Kidney (tissue), 14 donors: ENCODE data around the gene PNLIPRP1. TPM values are rescaled to one million over a fixed set of nuclear protein-coding genes. Genes with fewer than 3 reads are reported as not detected.
A peak's percentile ranks its signal among the peaks of the same experiment; 100 is the strongest.

Experiments
- DNase-seq, 5 donors: peaks; one replicate each; pipeline ENCODE4 v3.0.0-alpha.2; 2013 to 2020
- FAIRE-seq: peaks from 2 replicates; lab custom pipeline; 2012; peaks lifted over from hg19 to GRCh38; lab: Jason Lieb, UNC
- H3K27ac ChIP-seq, 2 donors: one replicate each; pipeline ENCODE4 v1.7.0; 2013; ENCODE audit warnings: low read depth in 2 of 2, low read length in 2 of 2, inconsistent platforms in 1 of 2
- H3K27me3 ChIP-seq: one replicate; pipeline ENCODE4 v1.7.1; 2013; ENCODE audit warnings: low read length, inconsistent platforms; ENCODE audit not compliant: control insufficient read depth, insufficient read depth
- H3K36me3 ChIP-seq, 3 donors: one replicate each; pipeline versions ENCODE4 v1.7.0 to v1.7.1; 2013; ENCODE audit warnings: low read length in 3 of 3, control low read depth in 1 of 3, inconsistent platforms in 1 of 3; ENCODE audit not compliant: insufficient read depth in 3 of 3, control insufficient read depth in 2 of 3
- H3K4me1 ChIP-seq, 3 donors: one replicate each; pipeline versions ENCODE4 v1.7.0 to v1.7.1; 2013; ENCODE audit warnings: low read length in 3 of 3, inconsistent platforms in 1 of 3, low read depth in 1 of 3; ENCODE audit not compliant: control insufficient read depth in 2 of 3, insufficient read depth in 2 of 3
- H3K4me3 ChIP-seq, 3 donors: one replicate each; pipeline versions ENCODE4 v1.7.0 to v1.8.1; 2013; ENCODE audit warnings: low read length in 3 of 3, control low read depth in 1 of 3, inconsistent platforms in 1 of 3
- H3K9ac ChIP-seq, 3 donors: one replicate each; pipeline versions ENCODE4 v1.7.0 to v1.7.1; 2013; ENCODE audit warnings: low read length in 3 of 3, control low read depth in 1 of 3, inconsistent platforms in 1 of 3
- H3K9me3 ChIP-seq, 3 donors: one replicate each; pipeline versions ENCODE4 v1.7.0 to v1.7.1; 2013; ENCODE audit warnings: low read length in 3 of 3, control low read depth in 1 of 3, inconsistent platforms in 1 of 3; ENCODE audit not compliant: control insufficient read depth in 2 of 3, insufficient read depth in 1 of 3
- CTCF ChIP-seq: IDR thresholded peaks from 3 replicates; pipeline ENCODE4 v1.5.1; 2012; ENCODE audit warnings: mild to moderate bottlenecking, moderate library complexity, borderline replicate concordance; ENCODE audit not compliant: insufficient read depth; ENCODE audit errors: extremely low read depth
- intact Hi-C: fragments of 100-400 bp; cut with DNase I; formaldehyde crosslinking; loops from one replicate; pipeline ENCODE4 v1.11.1; 2022
- polyA plus RNA-seq: library from polyadenylated mRNA; stranded (reverse); fragments of 350-450 nt; fragmentation: Illumina TruSeq; extraction: RNeasy Lipid Tissue Mini Kit (QIAGEN cat#74804); gene quantifications from one replicate; pipeline ENCODE4 v1.2.3, GENCODE V29; 2014; ENCODE audit warnings: low read depth, low replicate concordance; ENCODE audit not compliant: insufficient read depth
- total RNA-seq: library from RNA; stranded (reverse); fragmentation: NEBNext Ultra II Directional; extraction: Animal tissue kit (Norgen Biotek cat#: 25700); gene quantifications from one replicate; pipeline ENCODE4 v1.2.1, GENCODE V29; 2021
- donor health status: control.
- donor health status: control.
- donor health status: control.
- donor health status: control.
- donor health status: control.
- donor health status: DM: yes; HTN: yes; CAD: no.
- donor health status: Normal renal cell carcinoma (clear cell type).

PNLIPRP1 gene
- total and polyA plus RNA-seq, 2 donors from 2014 or later = not detected

- intact Hi-C loops = no loop called here
- Histone ChIP-seq H3K36me3 (no peaks in the 10 kb centered on the region), H3K4me3 (no peak overlapping the region), H3K9ac (no peak overlapping the region), H3K27ac (no peak overlapping the region), H3K9me3 (peaks cover 0 to 3% (median 0%) of the 10 kb centered on the region in 3 donors), H3K4me1 (no peaks in the 10 kb centered on the region), H3K27me3 (no peaks in the 10 kb centered on the region)
- TF ChIP-seq CTCF = no peak
- no peak for DNase-seq
- FAIRE-seq = no peak
These were observed 24.5 kb downstream of the PNLIPRP1 start for GRCh38 chr10:116615199-116615776.

- no peak for FAIRE-seq
- H3K9me3 ChIP-seq = no peaks in the 10 kb centered on the region
- TF ChIP-seq CTCF = no peak
- no peak within 1 kb of the TSS for H3K27ac ChIP-seq
- intact Hi-C loops = no loop called here
- no peaks in the 10 kb centered on the region for H3K4me1 ChIP-seq
- H3K9ac ChIP-seq = no peak within 1 kb of the TSS
- DNase-seq = peak in 3 of 5 donors; percentile 9 to 57 (median 17)
- H3K36me3 ChIP-seq = no peaks in the 10 kb centered on the region
- no peak within 1 kb of the TSS for H3K4me3 ChIP-seq
- H3K27me3 ChIP-seq = no peaks in the 10 kb centered on the region
These were observed 30.0 kb downstream of the PNLIPRP1 start, which contains the start of gene PNLIPRP2 for GRCh38 chr10:116620423-116621400. PNLIPRP2 (plus strand) TSS chr10:116620953.

GRCh38 chr10:116621476-116621875 is 30.7 kb downstream of the PNLIPRP1 start:
- Histone ChIP-seq H3K27ac (no peak overlapping the region), H3K4me1 (no peaks in the 10 kb centered on the region), H3K9me3 (no peaks in the 10 kb centered on the region), H3K36me3 (no peaks in the 10 kb centered on the region), H3K27me3 (no peaks in the 10 kb centered on the region), H3K9ac (no peak overlapping the region), H3K4me3 (no peak overlapping the region)
- intact Hi-C loops = no loop called here
- FAIRE-seq (no peak), DNase-seq (no peak)
- no peak for TF ChIP-seq CTCF
